IMR-90 (cell line): Measurements from ENCODE around the gene MLLT10.

Source experiments
- CHD1 ChIP-seq: IDR thresholded peaks from 2 replicates; pipeline ENCODE4 v1.6.1; 2012; ENCODE audit warnings: low read depth, low read length, improper control_type of control experiment
- CTCF ChIP-seq: conservative IDR thresholded peaks from 2 replicates; pipeline ENCODE4 v1.5.1; 2012; ENCODE audit warnings: mild to moderate bottlenecking, low read depth, low read length, improper control_type of control experiment
- FOS ChIP-seq: fragments of 150-350 bp; IDR thresholded peaks from 2 replicates; pipeline ENCODE4 v1.6.1; 2016; ENCODE audit warnings: low read depth, low read length
- MAFK ChIP-seq: IDR thresholded peaks from 2 replicates; pipeline ENCODE4 v1.6.1; 2012; ENCODE audit warnings: low read depth, low read length, improper control_type of control experiment
- MAZ ChIP-seq: IDR thresholded peaks from 2 replicates; pipeline ENCODE4 v1.6.1; 2012; ENCODE audit warnings: low read depth, mild to moderate bottlenecking, low read length, improper control_type of control experiment, moderate library complexity, borderline replicate concordance
- MXI1 ChIP-seq: IDR thresholded peaks from 2 replicates; pipeline ENCODE4 v1.6.1; 2012; ENCODE audit warnings: low read depth, mild to moderate bottlenecking, low read length, moderate library complexity, borderline replicate concordance
- POLR2A ChIP-seq: IDR thresholded peaks from 2 replicates; pipeline ENCODE4 v1.6.1; 2012; ENCODE audit warnings: mild to moderate bottlenecking, low read depth, low read length
- RCOR1 ChIP-seq: IDR thresholded peaks from 2 replicates; pipeline ENCODE4 v1.6.1; 2012; ENCODE audit warnings: mild to moderate bottlenecking, low read length, improper control_type of control experiment; ENCODE audit not compliant: insufficient replicate concordance
- RFX5 ChIP-seq: IDR thresholded peaks from 2 replicates; pipeline ENCODE4 v1.8.0; 2012; ENCODE audit warnings: low read depth, mild to moderate bottlenecking, low read length, moderate library complexity
- SMC3 ChIP-seq: fragments of 150-350 bp; IDR thresholded peaks from 2 replicates; pipeline ENCODE4 v1.6.1; 2016; ENCODE audit warnings: low read depth, mild to moderate bottlenecking, antibody characterized with exemption, low read length, moderate library complexity
- USF2 ChIP-seq: fragments of 150-350 bp; IDR thresholded peaks from 2 replicates; pipeline ENCODE4 v1.6.1; 2017; ENCODE audit warnings: mild to moderate bottlenecking, antibody characterized with exemption, low read length, low read depth

GRCh38 chr10:21517134-21518031, 16.6 kb upstream of the MLLT10 start:
- TF ChIP-seq POLR2A (no peak), CTCF (no peak), MAFK (no peak), USF2 (no peak), MXI1 (no peak), FOS (no peak), RFX5 (no peak), MAZ (no peak), CHD1 (no peak), RCOR1 (no peak), SMC3 (no peak)
